Neuronal stem cell (in vitro differentiated cells): ENCODE results near the gene TMPRSS15.

ENCODE experiments used
- DNase-seq: peaks from one replicate; pipeline ENCODE4 v3.0.0-alpha.2; 2013; ENCODE audit warnings: low spot score
- H2AFZ ChIP-seq: one replicate; pipeline ENCODE4 v1.6.1; 2013; ENCODE audit warnings: mild to moderate bottlenecking, low read length, inconsistent platforms
- H2AK5ac ChIP-seq: 2 replicates; pipeline ENCODE4 v1.6.1; 2013; ENCODE audit warnings: low read depth, mild to moderate bottlenecking, inconsistent platforms, low read length, moderate library complexity, mixed read lengths
- H2BK120ac ChIP-seq: 2 replicates; pipeline ENCODE4 v1.6.1; 2013; ENCODE audit warnings: low read depth, mild to moderate bottlenecking, inconsistent platforms, low read length, moderate library complexity, mixed read lengths
- H2BK12ac ChIP-seq: one replicate; pipeline ENCODE4 v1.6.1; 2013; ENCODE audit warnings: low read length, inconsistent platforms
- H2BK15ac ChIP-seq: 2 replicates; pipeline ENCODE4 v1.6.1; 2013; ENCODE audit warnings: mild to moderate bottlenecking, low read length, inconsistent platforms, mixed read lengths
- H2BK5ac ChIP-seq: one replicate; pipeline ENCODE4 v1.6.1; 2013; ENCODE audit warnings: inconsistent platforms, mild to moderate bottlenecking, low read length, moderate library complexity
- H3K14ac ChIP-seq: one replicate; pipeline ENCODE4 v1.6.1; 2013; ENCODE audit warnings: low read length, inconsistent platforms
- H3K18ac ChIP-seq: 2 replicates; pipeline ENCODE4 v1.6.1; 2013; ENCODE audit warnings: low read length, inconsistent platforms
- H3K23ac ChIP-seq: 2 replicates; pipeline ENCODE4 v1.6.1; 2013; ENCODE audit warnings: low read depth, mild to moderate bottlenecking, mixed read lengths, low read length, inconsistent platforms; ENCODE audit not compliant: poor library complexity
- H3K27ac ChIP-seq: replicated peaks from 3 replicates; pipeline ENCODE4 v1.5.1; 2013; ENCODE audit warnings: low read length, inconsistent platforms
- H3K27me3 ChIP-seq, 3 experiments: 2 replicates each; pipeline ENCODE4 v1.6.1; 2013; ENCODE audit warnings: low read length in 3 of 3, mild to moderate bottlenecking in 2 of 3, inconsistent platforms in 1 of 3, low read depth in 1 of 3, mixed read lengths in 1 of 3, moderate library complexity in 1 of 3; ENCODE audit not compliant: control insufficient read depth in 3 of 3, insufficient read depth in 3 of 3
- H3K36me3 ChIP-seq, 2 donors: replicated peaks in 1 of 2; 2 replicates each; pipeline ENCODE4 v1.6.1; 2013; ENCODE audit warnings: low read length in 2 of 2; ENCODE audit not compliant: control insufficient read depth in 2 of 2, insufficient read depth in 2 of 2
- H3K4ac ChIP-seq: 2 replicates; pipeline ENCODE4 v1.6.1; 2013; ENCODE audit warnings: inconsistent platforms, mild to moderate bottlenecking, low read length, moderate library complexity
- H3K4me1 ChIP-seq, 2 donors: 1 replicate in 1 of 2; 2 replicates in 1 of 2; pipeline ENCODE4 v1.6.1; 2013; ENCODE audit warnings: low read length in 2 of 2, low read depth in 1 of 2; ENCODE audit not compliant: control insufficient read depth in 2 of 2, insufficient read depth in 1 of 2
- H3K4me2 ChIP-seq: one replicate; pipeline ENCODE4 v1.6.1; 2013; ENCODE audit warnings: mild to moderate bottlenecking, low read length, inconsistent platforms; ENCODE audit not compliant: insufficient read depth, poor library complexity, severe bottlenecking
- H3K4me3 ChIP-seq, 2 donors: 2 replicates each; pipeline ENCODE4 v1.5.1; 2013; ENCODE audit warnings: low read length in 2 of 2, mild to moderate bottlenecking in 2 of 2, inconsistent platforms in 1 of 2, moderate library complexity in 1 of 2
- H3K79me1 ChIP-seq: one replicate; pipeline ENCODE4 v1.6.1; 2013; ENCODE audit warnings: low read depth, mild to moderate bottlenecking, inconsistent platforms, low read length, moderate library complexity
- H3K9ac ChIP-seq: one replicate; pipeline ENCODE4 v1.6.1; 2013; ENCODE audit warnings: mild to moderate bottlenecking, low read depth, low read length, inconsistent platforms; ENCODE audit not compliant: poor library complexity
- H3K9me3 ChIP-seq, 2 donors: replicated peaks in 1 of 2; 2 replicates each; pipeline versions ENCODE3 to v1.6.1; 2013; ENCODE audit warnings: low read length in 2 of 2, mild to moderate bottlenecking in 2 of 2, inconsistent platforms in 1 of 2, low read depth in 1 of 2, mixed read lengths in 1 of 2, moderate library complexity in 1 of 2; ENCODE audit not compliant: control insufficient read depth in 2 of 2, insufficient read depth in 1 of 2
- H4K8ac ChIP-seq: one replicate; pipeline ENCODE4 v1.6.1; 2013; ENCODE audit warnings: low read depth, mild to moderate bottlenecking, inconsistent platforms, low read length, moderate library complexity
- H4K91ac ChIP-seq: one replicate; pipeline ENCODE4 v1.6.1; 2013; ENCODE audit warnings: low read length, low read depth, mild to moderate bottlenecking, inconsistent platforms; ENCODE audit not compliant: poor library complexity
- WGBS, 2 donors: extraction: QIAGEN DNeasy Blood & Tissue Kit; methylation state at CpG; one replicate each; pipeline ENCODE4 v1.1.7; 2013; ENCODE audit warnings: missing lambda C conversion rate in 2 of 2, mixed read lengths in 1 of 2; ENCODE audit not compliant: insufficient read length in 2 of 2, insufficient replicate concordance in 1 of 2; ENCODE audit errors: extremely low coverage in 2 of 2; 5-methylcytosine and 5-hydroxymethylcytosine counted together

TMPRSS15 gene

DNA sequence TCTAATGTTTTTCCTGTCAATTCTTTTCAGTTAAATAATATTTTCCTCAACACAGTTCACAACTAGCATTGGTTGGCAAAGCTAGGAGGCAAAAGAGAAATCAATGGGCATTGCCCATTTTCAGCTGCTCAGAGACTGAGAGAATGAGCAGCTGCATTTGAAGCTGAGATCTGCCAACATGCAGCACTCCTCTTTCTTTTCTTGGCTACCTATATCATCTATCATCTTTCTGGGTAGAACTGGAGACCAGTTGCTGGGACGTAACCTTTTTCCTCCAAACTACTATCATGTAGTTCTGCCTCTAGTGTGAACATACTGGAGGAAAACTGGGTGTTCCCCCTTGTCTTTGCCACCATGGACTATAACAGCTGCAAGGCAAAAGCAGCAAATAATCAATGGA is 136.1 kb downstream of the TMPRSS15 start:
- DNase-seq = no peak
- H2AFZ ChIP-seq = no peak overlapping the region
- no peaks in the 10 kb centered on the region for H3K36me3 ChIP-seq
- WGBS, 2 donors = no CpG with 5 or more reads among the region's 1 CpG
- H3K4me2 ChIP-seq = no peak overlapping the region
- no peaks in the 10 kb centered on the region for H3K4me1 ChIP-seq
- H2BK12ac ChIP-seq = no peak overlapping the region
- H3K9me3 ChIP-seq = no peaks in the 10 kb centered on the region
- no peak overlapping the region for H2BK120ac ChIP-seq
- H2BK15ac ChIP-seq = no peak overlapping the region
- H3K23ac ChIP-seq = no peak overlapping the region
- H3K4me3 ChIP-seq = no peak overlapping the region
- H2BK5ac ChIP-seq = no peak overlapping the region
- H3K9ac ChIP-seq = no peak overlapping the region
- H3K4ac ChIP-seq = no peak overlapping the region
- H3K27me3 ChIP-seq = no peaks in the 10 kb centered on the region
- H2AK5ac ChIP-seq = no peak overlapping the region
- no peak overlapping the region for H3K14ac ChIP-seq
- no peaks in the 10 kb centered on the region for H3K79me1 ChIP-seq
- H4K91ac ChIP-seq = no peak overlapping the region
- H4K8ac ChIP-seq = no peak overlapping the region
- no peak overlapping the region for H3K27ac ChIP-seq
- H3K18ac ChIP-seq = no peak overlapping the region

DNA sequence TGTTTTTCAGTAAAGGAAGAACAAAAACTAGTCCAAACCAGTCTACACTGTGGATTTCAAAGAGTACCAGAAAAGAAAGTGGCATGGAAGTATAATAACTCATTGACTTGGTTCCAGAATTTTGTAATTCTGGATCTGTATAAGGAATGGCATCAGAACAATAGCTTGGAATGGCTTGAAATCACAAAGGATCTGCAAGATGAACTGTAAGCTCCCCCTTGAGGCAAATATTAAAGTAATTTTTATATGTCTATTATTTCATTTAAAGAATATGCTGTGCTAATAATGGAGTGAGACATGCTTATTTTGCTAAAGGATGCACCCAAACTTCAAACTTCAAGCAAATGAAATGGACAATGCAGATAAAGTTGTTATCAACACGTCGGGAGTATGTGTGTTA is 137.6 kb downstream of the TMPRSS15 start:
- no peak overlapping the region for H4K8ac ChIP-seq
- no peak overlapping the region for H2BK5ac ChIP-seq
- H3K4me3 ChIP-seq = no peak overlapping the region
- H2BK15ac ChIP-seq = no peak overlapping the region
- no peaks in the 10 kb centered on the region for H3K27me3 ChIP-seq
- no peaks in the 10 kb centered on the region for H3K36me3 ChIP-seq
- H3K9me3 ChIP-seq = no peaks in the 10 kb centered on the region
- no peaks in the 10 kb centered on the region for H3K4me1 ChIP-seq
- no peak overlapping the region for H3K9ac ChIP-seq
- no peak overlapping the region for H4K91ac ChIP-seq
- no peak overlapping the region for H2BK12ac ChIP-seq
- no peak overlapping the region for H3K4ac ChIP-seq
- no peak overlapping the region for H3K23ac ChIP-seq
- H3K14ac ChIP-seq = no peak overlapping the region
- no peaks in the 10 kb centered on the region for H3K79me1 ChIP-seq
- no CpG with 5 or more reads among the region's 2 CpGs for WGBS, 2 donors
- DNase-seq = no peak
- no peak overlapping the region for H3K27ac ChIP-seq
- no peak overlapping the region for H2BK120ac ChIP-seq
- no peak overlapping the region for H2AFZ ChIP-seq
- H3K18ac ChIP-seq = no peak overlapping the region
- H2AK5ac ChIP-seq = no peak overlapping the region
- no peak overlapping the region for H3K4me2 ChIP-seq

DNA sequence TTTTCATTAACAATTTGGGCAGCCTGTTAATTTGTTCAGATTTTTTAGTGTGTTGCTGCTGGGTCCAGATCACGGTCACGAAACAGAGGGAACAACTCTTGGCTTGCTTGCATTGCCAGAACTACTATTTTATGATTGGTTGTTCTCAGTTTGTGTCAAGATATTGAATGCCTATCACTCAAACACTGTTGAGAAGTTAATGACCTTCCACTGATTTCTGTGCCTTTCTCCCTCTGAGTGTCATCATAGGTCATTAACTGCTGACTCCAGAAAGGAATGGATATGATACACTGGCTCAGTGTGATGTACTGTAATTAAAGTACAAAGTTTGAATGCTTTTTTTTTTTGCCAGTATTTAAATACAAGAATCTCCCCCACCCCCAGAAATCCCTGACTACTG is 149.8 kb downstream of the TMPRSS15 start:
- no peak overlapping the region for H2BK5ac ChIP-seq
- no peaks in the 10 kb centered on the region for H3K79me1 ChIP-seq
- H4K91ac ChIP-seq = no peak overlapping the region
- no CpG with 5 or more reads among the region's 2 CpGs for WGBS, 2 donors
- H3K4me2 ChIP-seq = no peak overlapping the region
- H3K23ac ChIP-seq = no peak overlapping the region
- H3K4ac ChIP-seq = no peak overlapping the region
- H2AK5ac ChIP-seq = no peak overlapping the region
- H3K27ac ChIP-seq = no peak overlapping the region
- no peak overlapping the region for H2AFZ ChIP-seq
- no peaks in the 10 kb centered on the region for H3K36me3 ChIP-seq
- DNase-seq = no peak
- no peak overlapping the region for H4K8ac ChIP-seq
- no peaks in the 10 kb centered on the region for H3K4me1 ChIP-seq
- no peak overlapping the region for H2BK120ac ChIP-seq
- H3K9ac ChIP-seq = no peak overlapping the region
- H3K18ac ChIP-seq = no peak overlapping the region
- no peaks in the 10 kb centered on the region for H3K9me3 ChIP-seq
- no peaks in the 10 kb centered on the region for H3K27me3 ChIP-seq
- H3K4me3 ChIP-seq = no peak overlapping the region
- H3K14ac ChIP-seq = no peak overlapping the region
- no peak overlapping the region for H2BK12ac ChIP-seq
- H2BK15ac ChIP-seq = no peak overlapping the region

DNA sequence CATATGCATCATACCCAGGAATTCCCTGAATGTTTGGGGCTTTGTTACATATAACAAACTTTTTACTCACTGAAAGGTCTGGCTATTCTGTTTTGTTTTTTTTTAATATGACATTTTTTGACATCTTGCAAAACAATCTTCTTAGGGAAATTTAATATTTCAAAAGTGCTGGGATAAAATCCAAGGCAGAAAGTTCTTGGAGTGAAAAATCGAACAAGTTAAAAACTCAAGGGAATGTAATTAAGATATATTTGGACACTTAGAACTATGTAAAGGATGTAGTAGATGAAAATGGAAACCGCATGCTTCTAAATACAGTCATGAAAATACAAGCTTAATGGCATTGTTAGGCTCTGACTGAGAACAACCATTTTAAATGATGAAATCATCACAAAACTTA is 150.4 kb downstream of the TMPRSS15 start:
- no peaks in the 10 kb centered on the region for H3K79me1 ChIP-seq
- no peak overlapping the region for H3K23ac ChIP-seq
- no peak overlapping the region for H4K91ac ChIP-seq
- no peak overlapping the region for H3K9ac ChIP-seq
- H2BK12ac ChIP-seq = no peak overlapping the region
- H3K4me1 ChIP-seq = no peaks in the 10 kb centered on the region
- H3K27ac ChIP-seq = no peak overlapping the region
- no peak overlapping the region for H3K4me2 ChIP-seq
- H2AFZ ChIP-seq = no peak overlapping the region
- no peak overlapping the region for H4K8ac ChIP-seq
- no CpG with 5 or more reads among the region's 2 CpGs for WGBS, 2 donors
- H3K4ac ChIP-seq = no peak overlapping the region
- no peak overlapping the region for H2BK120ac ChIP-seq
- no peaks in the 10 kb centered on the region for H3K9me3 ChIP-seq
- H3K4me3 ChIP-seq = no peak overlapping the region
- H2BK5ac ChIP-seq = no peak overlapping the region
- no peaks in the 10 kb centered on the region for H3K36me3 ChIP-seq
- DNase-seq = no peak
- no peaks in the 10 kb centered on the region for H3K27me3 ChIP-seq
- H2AK5ac ChIP-seq = no peak overlapping the region
- H2BK15ac ChIP-seq = no peak overlapping the region
- H3K18ac ChIP-seq = no peak overlapping the region
- no peak overlapping the region for H3K14ac ChIP-seq
